Bone marrow (tissue), 2 donors: ENCODE results near the gene MLN.

ENCODE experiments used
- DNase-seq, 2 donors: peaks; one replicate each; lab custom pipeline; 2025; lab: John Stamatoyannopoulos, UW

The MLN gene

GRCh38 chr6:33813990-33814985 lies 10.5 kb upstream of the MLN start:
- no peak for DNase-seq

- no peak for DNase-seq
Observed at GRCh38 chr6:33813246-33813904, 9.6 kb upstream of the MLN start.

GRCh38 chr6:33812669-33813068 lies 8.9 kb upstream of the MLN start:
- no peak for DNase-seq

- DNase-seq, result no peak
Observed at GRCh38 chr6:33809594-33809993, 5.8 kb upstream of the MLN start.

GRCh38 chr6:33808641-33809180 lies 4.9 kb upstream of the MLN start:
- no peak for DNase-seq

- DNase-seq, result no peak
Observed at GRCh38 chr6:33807606-33808005, 3.8 kb upstream of the MLN start.

- DNase-seq, result no peak
Observed at GRCh38 chr6:33806841-33807240, 3.0 kb upstream of the MLN start.

GRCh38 chr6:33802186-33802958 lies 1.4 kb downstream of the MLN start:
- no peak for DNase-seq

- DNase-seq, result no peak
Observed at GRCh38 chr6:33801611-33802010, 2.2 kb downstream of the MLN start.

- no peak for DNase-seq
Observed at GRCh38 chr6:33800248-33800969, 3.4 kb downstream of the MLN start.

GRCh38 chr6:33799454-33800113 lies 4.2 kb downstream of the MLN start:
- no peak for DNase-seq

GRCh38 chr6:33798343-33798848 lies 5.4 kb downstream of the MLN start:
- DNase-seq, result no peak

GRCh38 chr6:33797626-33798342 lies 6.0 kb downstream of the MLN start:
- no peak for DNase-seq

GRCh38 chr6:33794910-33795623 lies 8.7 kb downstream of the MLN start:
- DNase-seq, result no peak

GRCh38 chr6:33792981-33793380 lies 10.8 kb downstream of the MLN start:
- DNase-seq, result no peak

- DNase-seq, result no peak
Observed at GRCh38 chr6:33791620-33792019, 12.2 kb downstream of the MLN start.

GRCh38 chr6:33790910-33791309 lies 12.9 kb downstream of the MLN start:
- DNase-seq, result no peak

GRCh38 chr6:33790379-33790778 lies 13.4 kb downstream of the MLN start:
- no peak for DNase-seq

- DNase-seq, result no peak
Observed at GRCh38 chr6:33789550-33789895, 14.3 kb downstream of the MLN start.
